NCI-H1048 (cell line): ENCODE results near the gene ATP2C2.
"Not testable (repeated sequence)": the region's sequence is repeated elsewhere in the genome, so short reads cannot be mapped to it uniquely, and the experiment has no call there.

ENCODE experiments used
- DNase-seq: peaks from one replicate; lab custom pipeline; 2025; lab: John Stamatoyannopoulos, UW

The ATP2C2 gene

DNA sequence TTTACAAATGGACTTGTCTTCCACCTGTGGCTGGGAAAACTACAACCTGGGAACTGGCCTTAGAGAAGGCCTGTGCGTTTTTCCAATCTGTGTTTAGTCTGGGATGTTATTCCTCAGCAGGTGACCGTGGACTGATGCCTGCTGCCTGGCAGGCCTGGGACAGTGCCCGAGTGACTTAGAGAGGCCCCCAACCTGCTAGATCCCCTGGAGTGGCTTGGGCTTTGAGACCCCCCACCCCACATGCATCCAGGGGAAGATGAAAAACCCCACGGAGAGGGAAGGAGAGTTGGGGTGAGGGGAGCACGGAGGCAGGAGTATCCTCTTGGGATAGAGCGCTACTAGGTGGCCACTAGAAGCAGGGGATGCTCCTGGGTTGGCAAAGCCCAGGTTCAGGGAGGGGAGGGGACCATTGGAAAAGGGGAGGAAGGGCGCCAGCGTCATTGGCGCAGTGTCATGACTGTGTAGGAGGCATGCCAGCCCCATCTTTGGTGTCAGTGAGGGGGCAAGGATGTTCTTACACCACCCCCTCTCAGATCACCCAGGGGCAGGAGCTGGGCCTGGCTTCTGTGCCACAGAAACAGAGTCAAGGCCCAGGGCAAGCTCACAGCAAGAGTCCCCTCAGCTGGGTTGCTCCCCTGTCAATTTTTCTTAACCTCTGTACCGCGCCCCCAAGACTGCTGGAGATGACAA is 82.0 kb downstream of the ATP2C2 start:
- no peak for DNase-seq

DNA sequence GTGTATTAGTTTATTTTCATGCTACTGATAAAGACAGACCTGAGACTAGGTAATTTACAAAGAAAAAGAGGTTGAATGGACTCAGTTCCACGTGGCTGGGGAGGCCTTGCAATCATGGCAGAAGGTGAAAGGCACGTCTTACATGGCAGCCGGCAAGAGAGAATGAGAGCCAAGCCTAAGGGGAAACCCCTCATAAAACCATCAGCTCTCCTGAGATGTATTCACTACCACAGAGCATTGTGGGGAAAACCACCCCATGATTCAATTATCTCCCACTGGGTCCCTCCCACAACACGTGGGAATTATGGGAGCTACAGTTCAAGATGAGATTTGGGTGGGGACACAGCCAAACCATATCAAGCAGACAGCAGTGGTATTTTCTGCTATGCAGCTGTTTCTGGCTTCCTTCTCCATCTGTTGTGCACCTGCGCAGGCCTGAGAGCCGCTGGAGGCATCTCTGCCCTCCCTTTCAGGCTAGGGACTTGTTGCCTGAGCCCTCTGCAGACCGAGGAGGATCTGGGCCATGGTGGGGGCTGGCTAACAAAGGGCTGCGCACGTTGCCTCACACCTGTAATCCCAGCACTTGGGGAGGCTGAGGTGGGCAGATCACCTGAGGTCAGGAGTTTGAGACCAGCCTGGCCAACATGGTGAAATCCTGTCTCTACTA is 82.8 kb downstream of the ATP2C2 start:
- DNase-seq: not testable (repeated sequence)

DNA sequence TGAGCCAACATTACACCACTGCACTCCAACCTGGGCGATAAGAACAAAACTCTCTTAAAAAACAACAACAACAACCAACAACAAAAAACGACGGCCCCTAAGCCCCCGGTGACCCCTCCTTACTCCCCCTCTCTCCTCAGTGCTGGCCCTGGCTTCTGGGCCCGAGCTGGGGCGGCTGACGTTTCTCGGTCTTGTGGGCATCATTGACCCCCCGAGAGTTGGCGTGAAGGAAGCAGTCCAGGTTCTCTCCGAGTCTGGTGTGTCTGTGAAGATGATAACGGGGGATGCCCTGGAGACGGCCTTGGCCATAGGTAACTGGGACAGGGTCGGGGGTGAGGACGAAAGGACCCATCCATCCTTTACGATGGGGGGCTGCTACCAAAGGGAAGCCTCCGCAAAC is 83.4 kb downstream of the ATP2C2 start:
- no peak for DNase-seq

DNA sequence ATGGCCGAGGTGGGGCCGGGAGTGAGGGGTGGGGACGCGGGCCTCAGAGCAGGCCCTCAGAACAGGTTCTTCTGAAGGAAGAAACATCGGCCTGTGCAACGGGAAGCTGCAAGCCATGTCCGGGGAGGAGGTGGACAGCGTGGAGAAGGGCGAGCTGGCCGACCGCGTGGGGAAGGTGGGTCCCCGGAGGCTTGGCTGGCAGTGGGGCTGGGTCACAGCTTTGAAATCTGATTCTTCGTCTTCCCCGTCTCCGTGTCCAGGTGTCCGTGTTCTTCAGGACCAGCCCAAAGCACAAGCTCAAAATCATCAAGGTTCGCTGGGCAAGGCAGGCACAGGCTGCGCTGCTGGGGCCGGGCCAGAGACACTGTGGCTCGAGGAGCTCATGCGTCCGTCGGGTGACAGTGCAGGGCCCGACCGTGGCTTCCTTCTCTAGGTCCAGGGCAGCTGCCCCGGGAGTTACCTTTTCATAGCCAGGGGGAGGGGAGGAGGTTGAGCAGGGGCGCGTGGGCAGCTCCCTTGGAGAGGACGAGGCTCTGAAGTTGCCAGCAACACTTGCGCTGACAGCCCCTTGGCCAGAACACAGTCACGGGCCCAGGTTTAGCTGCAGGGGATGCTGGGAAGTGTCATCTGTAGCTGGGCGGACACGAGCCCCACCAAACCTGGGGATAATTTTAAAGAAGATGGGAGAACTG is 84.9 kb downstream of the ATP2C2 start:
- DNase-seq: no peak

DNA sequence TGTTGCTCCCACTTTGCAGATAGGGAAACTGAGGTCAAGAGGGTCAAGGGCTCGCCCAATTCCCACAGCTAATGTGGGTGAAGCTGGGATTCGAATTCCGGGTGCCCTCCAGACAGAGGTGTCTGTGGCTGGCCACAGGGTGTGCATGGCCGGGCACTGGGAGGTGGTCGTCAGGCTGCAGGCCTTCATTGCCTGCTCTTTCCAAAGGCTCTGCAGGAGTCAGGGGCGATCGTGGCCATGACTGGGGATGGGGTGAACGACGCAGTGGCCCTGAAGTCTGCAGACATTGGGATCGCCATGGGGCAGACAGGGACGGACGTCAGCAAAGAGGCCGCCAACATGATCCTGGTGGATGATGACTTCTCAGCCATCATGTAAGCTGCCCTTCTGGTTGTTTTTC is 86.3 kb downstream of the ATP2C2 start:
- no peak for DNase-seq

- DNase-seq: no peak
Observed at GRCh38 chr16:84455031-84455430, 86.7 kb downstream of the ATP2C2 start.

DNA sequence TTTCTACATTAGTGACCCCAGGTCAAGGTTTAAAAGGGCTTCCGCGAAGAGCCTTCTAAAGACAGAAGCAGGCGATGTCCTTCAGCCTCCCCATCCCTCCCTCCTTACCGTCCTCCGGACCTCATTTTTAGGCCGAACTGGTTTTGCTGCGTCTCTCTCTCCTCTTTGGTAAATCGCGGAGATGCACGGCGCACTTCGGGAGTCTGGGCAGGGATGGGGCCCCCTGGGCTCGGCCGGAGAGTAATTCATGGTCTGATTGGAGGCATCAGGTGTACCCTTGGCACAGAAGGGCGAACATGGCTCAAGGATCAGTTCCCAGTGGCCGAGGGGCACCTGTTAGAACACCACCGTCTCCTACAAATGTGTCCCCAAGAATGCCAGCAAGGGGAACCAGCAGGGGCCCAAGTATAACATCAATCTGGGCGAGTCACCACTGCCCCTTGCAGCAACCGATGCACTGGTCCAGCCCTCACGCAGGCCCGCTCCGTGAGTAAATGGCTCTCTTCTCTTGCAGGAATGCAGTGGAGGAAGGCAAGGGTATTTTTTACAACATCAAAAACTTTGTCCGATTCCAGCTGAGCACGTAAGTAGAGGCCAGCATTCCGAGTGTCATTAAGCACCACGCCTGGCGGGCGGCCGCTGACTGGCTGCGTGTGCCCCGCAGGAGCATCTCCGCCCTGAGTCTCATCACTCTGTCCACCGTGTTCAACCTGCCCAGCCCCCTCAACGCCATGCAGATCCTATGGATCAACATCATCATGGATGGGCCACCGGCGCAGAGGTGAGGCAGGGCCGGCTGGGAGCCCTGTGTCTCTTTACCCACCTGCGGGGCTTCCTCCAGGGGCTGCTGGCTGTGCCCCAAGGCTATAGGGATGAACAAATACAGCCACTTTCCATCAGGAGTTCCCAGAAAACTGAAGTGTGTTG is 90.5 kb downstream of the ATP2C2 start:
- DNase-seq: no peak

GRCh38 chr16:84459533-84459894 is 91.2 kb downstream of the ATP2C2 start:
- no peak for DNase-seq

GRCh38 chr16:84459941-84460405 is 91.6 kb downstream of the ATP2C2 start:
- no peak for DNase-seq

DNA sequence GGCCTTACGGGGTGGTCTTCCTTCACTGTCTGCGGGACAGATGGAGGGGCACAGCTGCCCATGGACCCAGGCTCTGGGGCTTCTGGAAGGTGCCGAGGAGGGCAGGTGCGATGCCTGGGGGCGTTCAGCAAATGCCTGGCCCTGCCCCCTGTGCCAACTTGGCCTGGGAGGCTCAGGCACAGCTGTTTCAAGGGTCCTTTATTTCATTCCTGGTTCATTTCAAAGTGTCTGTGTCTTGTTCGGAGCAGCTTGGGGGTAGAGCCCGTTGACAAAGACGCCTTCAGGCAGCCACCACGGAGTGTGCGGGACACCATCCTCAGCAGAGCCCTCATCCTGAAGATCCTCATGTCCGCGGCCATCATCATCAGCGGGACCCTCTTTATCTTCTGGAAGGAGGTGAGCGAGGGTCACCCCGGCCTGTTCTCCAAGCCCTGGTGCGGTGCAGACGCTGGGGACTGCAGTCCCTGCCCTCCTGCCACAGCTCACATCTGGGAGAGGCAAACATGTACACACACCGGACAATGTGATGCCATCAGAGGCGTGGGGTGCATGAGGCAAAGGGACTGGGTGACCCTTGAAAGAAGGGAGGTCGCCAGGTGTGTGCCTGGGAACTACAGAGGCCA is 92.2 kb downstream of the ATP2C2 start:
- DNase-seq: no peak

DNA sequence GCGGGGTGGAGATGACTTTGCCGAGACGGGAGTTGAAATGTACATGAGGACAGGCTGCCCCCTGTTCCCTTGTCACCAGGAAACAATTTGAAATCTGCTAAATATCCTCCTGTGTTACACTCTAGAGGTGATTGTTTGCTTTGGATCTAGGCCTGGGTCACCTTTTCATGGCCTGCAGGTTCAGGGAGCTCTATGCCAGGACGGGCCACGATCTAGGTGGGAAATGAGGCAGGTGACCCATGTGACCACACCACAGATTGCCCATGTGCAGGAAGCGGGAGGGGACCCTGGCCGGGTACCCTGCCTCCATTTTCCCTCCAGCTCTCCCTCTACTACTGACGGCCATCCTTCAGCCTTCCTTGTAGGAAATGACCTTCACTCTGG is 92.7 kb downstream of the ATP2C2 start:
- no peak for DNase-seq

GRCh38 chr16:84461413-84462295 is 93.3 kb downstream of the ATP2C2 start:
- DNase-seq: no peak

DNA sequence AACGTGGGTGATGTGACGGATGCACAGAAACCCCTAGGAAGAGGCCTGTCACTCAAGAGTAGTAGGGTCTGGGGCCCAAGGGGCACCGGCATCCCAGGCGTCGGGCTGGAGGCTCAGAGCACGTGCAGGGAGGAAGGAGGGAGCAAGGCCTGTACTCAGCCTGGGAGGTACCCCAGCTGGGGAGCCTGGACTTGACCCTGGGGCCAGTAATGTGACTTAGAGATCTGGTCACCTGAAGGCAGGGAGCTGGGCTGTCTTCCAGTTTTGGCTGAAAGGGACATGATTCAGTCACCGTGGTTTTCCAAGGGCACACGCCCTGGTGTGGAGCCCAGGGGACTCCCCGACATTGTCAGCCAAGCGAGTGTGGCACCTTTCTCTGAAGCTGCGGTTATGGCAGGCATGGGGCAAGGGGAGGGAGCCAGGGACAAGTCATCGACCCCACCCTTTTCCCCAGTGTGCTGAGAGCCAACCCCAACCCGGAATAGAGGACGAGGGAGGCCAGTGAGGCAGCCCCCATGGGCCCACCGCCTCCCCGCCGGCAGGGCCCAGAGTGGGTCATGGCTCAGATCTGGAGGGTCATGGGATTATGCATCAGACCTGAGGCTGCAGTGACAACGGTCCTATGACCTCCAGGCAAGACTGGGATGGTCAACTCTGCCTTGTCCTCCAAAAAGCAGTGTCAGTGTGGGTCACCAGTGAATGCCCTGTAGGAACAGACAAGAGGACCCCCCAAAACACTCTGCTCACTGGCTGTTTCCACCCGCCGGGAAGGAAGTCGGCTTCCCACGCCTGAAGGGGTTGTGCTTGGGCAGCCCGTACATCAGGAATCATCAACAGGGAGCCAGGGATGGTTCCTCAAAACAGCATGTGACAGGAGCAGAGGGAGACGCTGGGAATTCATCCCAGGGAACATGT is 94.2 kb downstream of the ATP2C2 start:
- no peak for DNase-seq

GRCh38 chr16:84463221-84463620 is 94.9 kb downstream of the ATP2C2 start:
- no peak for DNase-seq

DNA sequence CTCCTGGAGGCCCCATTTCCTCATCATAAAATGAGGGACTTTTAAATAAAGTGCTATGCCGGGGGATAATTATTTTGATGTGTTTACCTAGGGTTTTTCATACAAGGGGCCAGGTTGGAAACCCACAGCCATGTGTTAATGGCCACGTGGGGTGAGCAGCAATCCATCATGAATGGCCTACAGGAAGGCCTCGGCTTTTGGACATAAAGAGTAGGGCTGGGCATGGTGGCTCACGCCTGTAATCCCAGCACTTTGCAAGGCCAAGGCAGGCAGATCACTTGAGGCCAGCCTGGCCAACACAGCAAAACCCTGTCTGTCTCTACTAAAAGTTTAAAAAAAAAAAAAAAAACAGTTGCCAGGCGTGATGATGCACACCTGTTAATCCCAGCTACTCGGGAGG is 95.8 kb downstream of the ATP2C2 start:
- DNase-seq: no peak

DNA sequence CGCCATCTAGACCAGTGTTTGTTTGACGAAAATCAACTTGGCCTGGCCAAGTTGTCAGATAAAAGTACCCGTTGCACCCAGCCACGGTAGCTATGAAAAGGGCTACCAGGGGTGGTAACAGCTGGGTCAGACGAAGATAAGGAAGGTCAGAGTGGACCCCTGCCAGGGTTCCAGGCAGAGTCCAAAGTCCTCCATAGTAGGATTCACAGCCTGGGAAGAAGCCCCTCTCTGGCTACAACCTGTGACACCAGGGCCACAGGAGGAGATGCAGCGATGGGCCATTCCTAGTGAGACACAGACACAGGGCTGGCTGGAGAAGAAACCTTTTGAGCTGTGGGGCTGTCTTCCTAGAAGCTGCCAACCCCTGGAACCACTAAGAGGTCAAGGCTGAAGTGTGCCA is 96.8 kb downstream of the ATP2C2 start:
- DNase-seq: no peak

- DNase-seq: no peak
Observed at GRCh38 chr16:84466692-84467091, 98.4 kb downstream of the ATP2C2 start.

DNA sequence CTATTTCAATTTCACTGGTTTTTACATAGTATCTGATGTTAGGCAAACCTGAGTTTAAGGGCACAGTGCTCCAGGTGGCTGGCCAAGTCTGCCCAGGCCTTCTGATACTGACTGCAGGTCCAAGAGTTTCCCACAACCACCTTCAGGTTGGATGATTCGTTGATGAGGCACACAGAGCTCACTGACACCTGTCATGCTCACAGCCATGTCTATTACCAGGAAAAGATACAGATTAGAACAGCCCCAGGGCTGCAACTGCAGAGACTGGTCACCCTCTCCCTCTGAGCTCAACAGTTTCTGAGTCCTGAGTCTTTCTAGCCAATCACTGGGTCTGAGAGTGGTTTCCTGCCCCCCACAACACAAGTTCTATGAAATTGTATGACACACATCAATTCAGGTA is 98.9 kb downstream of the ATP2C2 start:
- no peak for DNase-seq

DNA sequence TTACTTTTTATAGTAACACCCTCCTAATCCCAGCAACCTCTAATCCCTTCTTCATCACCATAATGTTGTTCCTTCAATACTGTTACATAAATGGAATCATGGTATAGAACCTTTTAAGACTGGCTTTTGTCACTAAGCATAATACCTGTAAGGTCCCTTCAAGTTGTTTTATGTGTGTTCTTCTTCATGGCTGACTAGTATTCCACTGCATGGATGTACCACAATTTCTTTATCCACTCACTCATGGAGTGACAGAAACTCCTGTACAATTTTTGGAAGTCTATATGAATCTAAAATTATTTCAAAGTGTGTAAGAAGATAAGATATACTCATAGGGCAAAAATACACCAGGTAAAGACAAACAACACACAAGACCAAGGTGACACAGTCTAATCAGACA is 99.4 kb downstream of the ATP2C2 start:
- DNase-seq: no peak

- no peak for DNase-seq
Observed at GRCh38 chr16:84471316-84471715, 103.0 kb downstream of the ATP2C2 start.
